HG03135 (cell line): ENCODE measurements around the gene CDH23.

Source experiments
- ATAC-seq: cut with Tn5 transposase; IDR thresholded peaks from one replicate; pipeline ENCODE4 v1.9.1; 2021; ENCODE audit warnings: mild to moderate bottlenecking, moderate library complexity; ENCODE audit not compliant: unreplicated experiment

Gene CDH23

DNA sequence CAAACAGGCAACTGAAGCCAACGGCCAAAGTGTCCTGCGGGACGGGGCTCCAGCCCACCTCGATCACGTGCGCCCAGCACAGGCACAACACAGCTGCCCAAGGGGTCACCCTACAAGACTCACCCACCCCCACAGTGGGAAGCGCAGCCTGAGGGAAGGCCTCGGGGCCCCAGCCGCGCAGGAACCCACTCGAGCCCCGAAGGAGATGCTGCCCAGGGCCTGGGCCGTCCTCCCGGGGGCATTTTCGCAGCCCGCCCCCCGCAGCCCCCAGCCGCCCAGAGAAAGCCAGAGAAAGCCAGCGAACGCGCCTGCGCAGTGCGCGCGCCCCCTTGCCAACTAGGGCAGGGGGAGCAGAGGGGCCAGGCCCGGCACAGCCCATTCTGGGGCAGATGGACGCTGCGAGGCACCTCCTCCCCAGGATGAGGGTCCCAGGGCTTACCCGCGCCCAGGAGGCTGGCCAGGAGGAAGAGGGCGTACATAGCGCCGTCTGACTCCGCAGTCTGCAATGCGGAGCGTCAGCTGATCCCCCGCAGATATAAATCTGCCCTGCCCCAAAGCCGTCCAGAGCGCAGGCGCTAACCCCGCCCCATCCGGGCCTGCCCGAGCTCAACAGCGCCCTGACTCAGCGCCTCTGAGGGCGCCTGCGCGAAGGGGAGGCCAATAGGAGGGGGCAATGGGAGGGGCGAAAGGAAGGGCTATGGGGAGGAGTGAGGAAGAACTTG is 454.2 kb downstream of the CDH23 start, which contains the start of gene PSAP:
PSAP (minus strand) TSS at position 509 of the 722 bp plus-strand sequence; CDS start at position 479, 30 bp downstream.
- peak; percentile 96 for ATAC-seq

DNA sequence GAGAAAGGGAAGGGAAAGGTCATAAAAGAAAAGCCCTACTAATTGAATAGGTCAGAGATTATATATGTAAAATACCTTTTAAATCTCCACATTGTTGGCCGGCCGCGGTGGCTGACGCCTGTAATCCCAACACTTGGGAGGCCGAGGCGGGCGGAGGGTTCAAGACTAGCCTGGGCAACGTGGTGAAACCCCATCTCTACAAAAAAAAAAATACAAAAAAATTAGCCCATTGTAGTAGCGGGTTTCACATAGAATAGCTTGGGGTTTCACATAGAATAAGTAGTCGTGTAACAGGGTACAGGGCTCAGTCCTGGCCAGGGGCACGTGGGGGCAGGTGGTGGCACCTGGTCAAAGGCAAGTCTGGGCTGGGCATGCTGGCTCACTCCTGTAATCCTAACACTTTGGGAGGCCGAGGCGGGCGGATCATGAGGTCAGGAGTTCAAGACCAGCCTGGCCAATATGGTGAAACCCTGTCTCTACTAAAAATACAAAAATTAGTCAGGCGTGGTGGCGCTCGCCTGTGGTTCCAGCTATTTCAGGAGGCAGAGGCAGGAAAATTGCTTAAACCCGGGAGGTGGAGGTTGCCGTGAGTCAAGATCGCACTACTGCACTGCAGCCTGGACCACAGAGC is 454.9 kb downstream of the CDH23 start:
- ATAC-seq = peak; percentile 11

DNA sequence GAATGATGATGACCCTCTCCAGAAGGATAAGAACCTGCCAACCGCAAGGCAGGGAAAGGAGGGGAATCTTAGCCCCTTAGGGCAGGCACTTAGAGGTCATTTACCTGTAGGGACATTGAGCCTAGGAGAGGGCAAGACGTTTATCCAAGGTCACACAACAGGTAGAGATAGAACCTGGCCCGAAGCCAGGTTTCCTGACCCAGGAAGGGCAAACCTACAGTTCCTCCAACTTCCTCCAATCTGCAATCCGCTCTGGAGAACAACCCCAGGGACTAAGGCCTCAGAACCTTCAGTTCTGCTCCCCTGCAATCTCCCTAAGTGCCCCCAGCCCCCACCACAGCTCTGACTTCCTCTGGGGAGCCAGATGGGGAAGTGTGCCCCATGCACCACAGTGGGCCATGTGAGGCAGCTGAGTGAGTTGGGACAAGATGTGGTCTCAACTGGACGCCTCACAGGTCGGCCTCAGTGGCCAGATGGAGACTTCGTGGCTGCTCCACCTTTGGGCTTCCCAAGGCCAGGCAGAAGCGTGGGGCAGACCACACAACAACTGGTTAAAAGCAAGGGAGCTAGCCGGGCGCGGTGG is 455.7 kb downstream of the CDH23 start:
- no peak for ATAC-seq

DNA sequence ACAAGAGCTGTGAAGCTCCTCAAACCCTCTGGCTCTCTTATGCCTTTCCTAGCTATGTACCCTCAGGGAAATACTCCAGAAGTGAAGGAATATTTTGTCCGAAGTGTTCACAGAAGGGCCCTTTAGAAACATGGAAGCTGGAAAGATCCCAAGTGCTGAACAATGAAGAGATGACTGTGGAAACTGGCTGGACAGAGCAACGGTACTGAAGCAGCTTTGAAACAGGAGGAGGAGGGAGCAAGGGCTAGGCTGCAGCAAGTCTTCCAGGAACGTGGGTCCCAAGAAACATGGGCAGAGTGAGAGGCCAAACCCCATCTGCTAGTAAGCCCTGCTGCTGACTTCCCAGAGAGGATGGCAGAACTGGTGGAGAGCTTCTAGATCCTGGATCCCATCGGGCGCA is 457.3 kb downstream of the CDH23 start:
- ATAC-seq = no peak

DNA sequence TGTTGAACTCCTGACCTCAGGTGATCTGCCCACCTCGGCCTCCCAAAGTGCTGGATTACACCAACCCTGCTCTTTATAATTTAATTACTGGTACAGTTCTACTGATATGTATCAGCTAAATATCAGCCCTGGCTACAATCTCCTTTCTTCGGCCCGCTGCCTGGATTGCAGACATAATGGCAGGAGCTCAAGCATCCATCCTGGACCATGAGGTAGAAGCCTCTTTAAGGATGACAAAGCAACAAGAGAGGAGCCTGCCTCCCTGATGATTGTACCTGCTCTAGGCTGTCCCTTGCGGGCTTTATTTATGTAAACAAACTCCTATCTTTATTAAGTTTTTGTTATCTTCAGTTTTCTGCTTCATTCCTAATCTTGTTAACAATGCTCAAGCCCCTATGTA is 459.9 kb downstream of the CDH23 start:
- ATAC-seq = no peak

DNA sequence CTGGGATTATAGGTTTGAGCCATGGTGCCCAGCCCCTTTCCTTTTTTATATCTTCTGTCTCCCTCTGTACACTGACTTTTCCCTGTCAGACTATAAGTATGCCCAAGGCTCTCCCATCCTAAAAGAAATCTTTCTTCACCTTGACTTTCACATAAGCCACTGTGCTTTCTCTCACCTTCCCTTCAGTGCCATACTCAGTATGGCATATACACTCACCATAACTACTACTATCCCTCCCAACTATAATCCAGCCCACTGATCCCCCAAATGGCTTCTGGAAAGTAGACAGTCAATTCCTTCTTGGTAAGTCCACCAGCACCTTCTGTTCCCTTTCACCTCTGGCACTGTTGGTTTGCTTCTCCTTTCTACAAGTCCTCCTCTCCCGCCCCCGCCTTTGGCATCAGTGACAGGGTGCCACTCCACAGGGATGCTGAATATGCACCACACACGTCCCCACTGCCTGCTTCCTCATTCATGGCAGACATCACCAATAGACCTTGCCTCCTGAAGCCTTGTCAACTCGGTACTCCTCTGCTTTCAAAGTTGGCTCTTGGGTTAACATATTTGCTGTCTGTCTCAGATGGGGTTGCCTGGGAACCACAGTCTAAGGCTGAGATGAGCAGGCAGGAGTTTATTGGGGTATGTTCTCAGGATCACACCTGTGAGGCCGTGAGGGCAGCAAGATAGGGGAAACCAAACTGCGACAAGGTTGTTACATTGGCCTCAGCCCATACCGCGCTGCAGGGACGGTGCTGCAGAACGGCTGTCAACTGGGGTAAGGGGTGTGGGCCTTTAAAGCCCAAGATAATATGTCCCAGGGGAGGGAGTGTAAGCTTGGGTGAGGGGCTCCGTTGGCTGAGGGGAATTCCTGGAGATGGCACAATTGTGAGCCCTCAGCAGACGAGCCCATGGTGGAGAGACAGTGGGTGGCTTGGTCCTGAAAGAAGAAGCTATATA is 461.5 kb downstream of the CDH23 start:
- ATAC-seq = no peak

DNA sequence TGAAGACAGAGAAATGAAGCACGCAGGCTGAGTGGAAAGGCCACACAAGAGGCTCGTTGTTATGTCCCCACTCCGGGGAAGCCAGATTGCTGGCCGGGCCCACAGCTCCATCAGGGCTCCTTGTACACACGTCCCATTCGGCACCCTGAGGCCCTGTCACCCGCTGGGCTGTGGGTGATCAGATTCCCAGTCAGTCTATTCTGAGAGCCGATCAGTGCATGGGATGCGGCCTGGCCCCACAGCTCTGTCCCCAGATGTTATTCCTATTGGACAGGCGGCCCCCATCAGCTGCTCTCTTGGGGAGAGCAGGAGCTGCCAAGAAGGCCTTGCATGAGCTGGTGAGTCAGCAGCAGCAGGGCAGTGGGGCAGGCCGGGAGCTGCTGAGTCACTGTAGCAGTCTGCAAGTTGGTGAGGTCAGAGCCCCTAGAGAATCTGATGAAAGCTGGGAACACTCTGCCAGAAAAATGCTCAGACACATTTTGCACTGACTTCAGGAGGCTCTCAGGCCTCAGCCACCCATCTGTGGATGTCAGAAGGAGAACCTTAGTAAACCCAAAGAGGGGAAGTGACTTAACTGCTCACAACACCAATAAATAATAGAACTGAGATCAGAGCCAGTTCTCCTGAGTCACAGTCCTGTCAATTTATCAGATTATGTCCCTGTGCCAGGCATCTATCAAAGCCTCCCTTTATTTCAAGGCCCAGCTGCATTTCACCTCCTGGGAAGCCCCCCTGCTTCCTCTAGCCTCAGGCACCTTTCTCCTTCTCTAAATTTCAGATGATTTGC is 463.7 kb downstream of the CDH23 start:
- no peak for ATAC-seq

DNA sequence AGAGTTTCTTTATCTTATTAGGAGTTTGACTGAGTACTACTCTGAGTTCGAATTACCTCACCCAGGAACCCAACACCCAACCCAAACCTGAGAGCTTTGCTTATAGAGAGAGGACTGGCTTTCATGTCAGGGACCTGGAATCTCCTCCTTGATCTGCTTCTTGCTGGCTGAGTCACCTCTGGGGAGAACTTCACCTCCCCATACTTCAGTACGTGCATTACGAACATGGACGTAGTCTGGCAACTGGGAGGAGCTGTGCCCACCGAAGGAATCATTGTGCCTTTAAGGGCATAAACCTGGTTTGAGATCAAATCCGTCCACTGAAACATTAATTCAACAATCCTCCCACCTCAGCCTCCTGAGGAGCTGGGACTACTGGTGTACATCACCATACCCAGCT is 466.5 kb downstream of the CDH23 start:
- ATAC-seq = no peak

DNA sequence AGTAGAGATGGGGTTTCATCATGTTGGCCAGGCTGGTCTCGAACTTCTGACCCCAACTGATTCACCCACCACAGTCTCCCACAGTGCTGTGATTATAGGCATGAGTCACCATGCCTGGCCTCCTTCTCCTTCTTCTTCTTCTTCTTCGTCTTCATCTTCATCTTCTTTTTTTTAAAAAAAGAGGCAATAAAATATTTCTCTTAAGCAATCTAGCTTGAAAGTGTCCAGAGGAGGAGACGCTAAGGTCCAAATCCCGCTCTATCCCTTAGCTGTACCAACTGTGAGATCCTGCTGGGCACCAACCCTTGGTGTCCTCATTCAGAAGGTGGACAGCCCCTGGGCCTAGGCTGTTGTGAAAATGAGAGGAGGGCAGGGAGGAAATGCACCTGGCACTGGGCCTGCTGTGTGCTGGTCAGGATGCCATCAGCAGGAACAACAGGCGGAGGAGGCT is 468.2 kb downstream of the CDH23 start:
- ATAC-seq = no peak
